ENCODE measurements around the gene NEDD4L.

The NEDD4L gene

GRCh38 chr18:58300867-58301266 is 256.8 kb downstream of the NEDD4L start:
- DNase-seq: no peak

GRCh38 chr18:58302811-58303210 is 258.8 kb downstream of the NEDD4L start:
- no peak for DNase-seq

DNA sequence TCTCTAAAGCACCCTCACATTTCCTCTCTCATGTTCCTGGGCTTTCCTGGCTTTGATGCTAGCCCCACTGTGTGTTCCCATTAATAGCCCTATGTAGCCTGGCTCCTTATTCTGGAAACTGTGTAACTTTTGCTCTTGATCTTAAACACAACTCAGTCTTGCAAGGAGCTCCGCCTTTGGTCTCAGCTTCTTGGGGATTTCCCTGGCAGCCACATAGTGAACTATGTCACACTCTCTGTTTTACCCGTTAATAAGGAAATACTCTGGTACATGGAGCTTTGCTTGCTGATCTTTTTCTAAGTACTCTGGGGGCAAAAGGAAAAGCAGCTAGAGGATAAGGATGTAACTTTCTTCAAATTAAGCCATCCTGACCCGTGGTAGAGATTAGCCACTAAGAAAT is 259.3 kb downstream of the NEDD4L start:
- DNase-seq: peak; percentile 17

DNA sequence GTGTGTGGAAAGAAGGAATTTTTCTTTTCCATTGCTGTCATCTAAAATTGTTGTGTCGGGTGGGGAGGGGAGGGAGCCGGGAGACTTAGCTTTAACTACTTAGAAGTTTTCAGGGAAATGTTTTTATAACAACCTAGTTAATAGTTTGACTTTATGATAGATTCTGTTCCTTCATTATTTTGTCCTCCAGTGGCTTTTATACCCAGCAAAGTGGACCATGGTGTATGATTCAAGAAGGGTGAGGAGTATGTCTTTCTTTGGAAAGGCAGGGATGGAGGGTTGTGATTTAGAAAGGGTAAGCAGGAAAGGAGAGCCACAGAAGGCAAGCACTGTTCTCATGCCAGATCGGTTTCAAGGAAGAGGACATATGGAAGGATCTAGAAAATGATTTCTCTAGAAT is 261.8 kb downstream of the NEDD4L start:
- no peak for DNase-seq

DNA sequence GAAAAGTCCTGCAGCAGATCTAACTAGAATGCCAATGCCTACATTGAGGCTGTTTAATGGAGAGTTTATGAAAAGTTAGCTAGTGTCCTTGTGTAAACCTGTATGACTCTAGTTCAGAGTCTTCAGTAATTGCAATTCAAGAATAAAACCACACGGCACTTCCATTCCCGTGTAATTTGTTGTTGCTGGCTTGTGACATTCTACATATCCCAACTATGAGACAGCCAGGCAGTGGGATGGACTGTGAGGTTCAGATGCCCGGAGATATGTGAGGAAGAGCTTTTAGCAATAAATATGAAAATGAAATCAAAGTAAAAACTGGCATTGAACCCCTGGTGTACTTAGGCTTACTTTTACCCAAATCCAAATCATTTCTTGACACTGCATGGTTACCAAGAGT is 263.4 kb downstream of the NEDD4L start:
- no peak for DNase-seq

GRCh38 chr18:58308463-58308862 is 264.4 kb downstream of the NEDD4L start:
- DNase-seq: no peak

DNA sequence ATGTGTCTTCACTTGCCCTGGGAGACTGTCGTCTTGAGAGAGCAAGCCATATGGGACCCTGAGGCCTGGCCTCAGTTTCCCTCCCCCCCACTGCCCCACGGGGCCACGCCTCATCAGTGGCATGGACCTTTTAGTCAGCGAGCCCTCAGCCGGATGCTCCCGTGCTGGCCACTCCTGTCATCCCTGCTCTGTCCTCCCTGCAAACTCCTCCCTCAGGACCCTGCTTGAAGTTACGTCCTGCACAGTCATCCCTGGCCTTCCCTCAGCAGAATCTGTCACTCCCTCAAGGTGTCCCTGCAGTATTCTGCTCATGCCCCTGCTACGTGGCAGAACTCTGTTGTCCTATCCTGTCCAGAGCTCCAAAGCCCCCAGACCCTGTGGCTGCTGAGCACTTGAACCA is 265.1 kb downstream of the NEDD4L start:
- no peak for DNase-seq

GRCh38 chr18:58309610-58310239 is 265.7 kb downstream of the NEDD4L start:
- no peak for DNase-seq

DNA sequence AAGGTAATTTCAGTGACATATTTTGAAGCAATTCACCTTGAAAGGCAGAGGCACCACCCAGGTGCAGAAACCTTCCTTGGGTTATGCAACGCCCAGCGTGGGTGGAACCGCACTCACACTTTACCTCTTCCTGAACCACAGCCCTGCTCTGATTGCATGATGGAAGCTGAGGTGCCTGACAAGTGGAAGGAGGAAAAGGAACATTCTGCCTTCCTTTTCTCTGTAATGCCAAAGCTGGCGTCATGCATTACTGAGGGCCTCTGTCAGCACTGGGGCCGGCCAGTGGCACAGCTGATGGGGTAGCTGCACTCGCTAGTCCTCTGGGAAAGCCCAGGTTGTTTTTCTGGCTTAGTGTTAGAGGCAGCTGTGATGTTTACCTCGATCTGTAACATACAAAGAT is 266.5 kb downstream of the NEDD4L start:
- DNase-seq: peak; percentile 38

- no peak for DNase-seq
Measured at GRCh38 chr18:58311390-58311789, 267.4 kb downstream of the NEDD4L start.

DNA sequence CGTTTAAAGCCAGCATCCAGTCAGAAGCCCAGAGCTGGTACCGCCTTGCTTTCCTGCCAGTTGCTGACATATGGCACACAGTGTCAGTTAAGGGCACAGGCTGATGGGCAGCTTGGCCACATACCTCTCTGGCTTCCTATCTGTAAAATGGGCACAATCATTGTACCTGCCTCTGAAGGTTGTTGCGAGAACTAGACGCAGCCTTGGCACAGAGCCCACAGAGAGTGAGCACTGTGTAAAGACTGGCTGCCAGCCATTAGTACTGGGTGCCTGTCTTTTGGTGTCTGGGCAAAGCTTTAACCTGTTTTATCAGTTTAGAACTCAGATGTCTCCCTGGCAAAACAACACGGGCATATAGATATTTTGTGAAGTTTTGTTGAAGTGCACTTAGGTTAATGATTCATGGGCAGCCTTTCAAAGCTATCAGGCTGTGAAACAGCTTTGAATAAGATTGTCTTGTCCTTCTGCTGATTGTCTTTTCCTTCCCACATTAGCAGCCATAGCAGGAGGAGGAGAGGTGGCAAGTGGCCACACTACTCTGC is 269.5 kb downstream of the NEDD4L start:
- no peak for DNase-seq

GRCh38 chr18:58314284-58314683 is 270.3 kb downstream of the NEDD4L start:
- DNase-seq: no peak

- no peak for DNase-seq
Measured at GRCh38 chr18:58315041-58315440, 271.0 kb downstream of the NEDD4L start.

DNA sequence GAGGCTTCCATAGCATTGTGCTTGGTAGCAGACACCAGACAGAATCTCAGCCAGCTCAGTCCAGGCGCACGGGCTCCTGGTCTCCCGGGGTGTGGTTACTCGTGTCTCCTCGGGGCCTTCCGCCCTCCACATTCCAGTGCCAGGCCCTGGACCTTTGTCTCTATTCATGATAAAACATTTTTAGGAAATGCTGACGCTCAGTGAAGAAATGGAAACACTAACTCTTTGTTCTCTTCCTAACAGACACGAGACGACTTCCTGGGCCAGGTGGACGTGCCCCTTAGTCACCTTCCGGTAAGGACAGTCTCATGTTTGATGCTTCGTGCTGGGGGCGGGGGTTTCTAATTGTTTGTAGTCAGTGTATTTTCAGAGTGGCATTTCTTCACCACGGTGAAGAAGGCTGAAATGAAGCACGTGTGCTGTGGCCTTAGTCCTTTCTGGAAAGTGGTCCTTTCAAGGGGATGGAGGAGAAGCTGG is 271.8 kb downstream of the NEDD4L start:
- no peak for DNase-seq

DNA sequence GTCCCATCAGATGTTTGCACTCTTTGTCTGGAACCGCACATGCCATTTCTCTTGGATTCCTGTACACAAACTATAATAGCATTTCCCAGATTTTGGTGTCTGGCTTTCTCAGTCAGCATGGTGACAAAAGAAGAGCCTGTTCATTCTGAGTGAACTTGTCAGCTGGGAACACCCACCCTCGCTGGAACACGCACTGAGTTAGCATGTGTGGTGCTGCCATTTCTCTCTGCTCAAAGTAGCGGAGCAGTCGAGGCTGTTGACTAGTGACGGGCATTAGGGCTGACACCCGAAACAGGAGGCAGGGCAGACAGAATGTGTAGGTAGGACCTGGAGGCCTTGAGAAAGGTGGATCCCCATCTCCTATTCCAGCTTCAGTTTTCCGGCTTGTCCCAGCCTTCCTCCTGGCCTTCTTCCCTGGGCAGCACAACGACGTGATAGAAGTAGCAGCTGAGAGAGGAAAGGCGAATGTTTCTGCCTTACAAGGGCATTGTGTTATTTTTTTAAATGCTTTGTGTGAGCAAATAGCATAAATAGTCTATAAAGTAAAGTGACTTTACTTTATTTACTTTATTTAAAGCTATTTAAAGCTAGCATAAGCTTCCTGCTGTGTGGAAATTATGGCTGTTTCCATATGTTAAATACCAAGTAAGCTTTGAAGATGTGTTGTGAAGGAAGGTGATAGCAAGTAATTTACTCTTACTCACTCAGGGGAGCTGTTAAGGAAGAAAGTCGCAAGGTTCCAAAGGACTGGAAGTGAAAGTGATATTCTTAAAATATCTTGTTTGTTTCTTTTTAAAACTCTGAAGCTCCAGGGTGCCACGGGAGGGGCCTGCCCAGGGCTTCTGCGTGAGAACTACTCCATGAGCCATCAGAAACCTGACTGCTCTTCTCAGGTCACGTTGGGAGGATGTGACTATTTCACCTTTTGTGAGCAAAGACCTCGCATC is 272.6 kb downstream of the NEDD4L start:
- DNase-seq: peak; percentile 18

- DNase-seq: no peak
Measured at GRCh38 chr18:58319719-58320118, 275.7 kb downstream of the NEDD4L start.

DNA sequence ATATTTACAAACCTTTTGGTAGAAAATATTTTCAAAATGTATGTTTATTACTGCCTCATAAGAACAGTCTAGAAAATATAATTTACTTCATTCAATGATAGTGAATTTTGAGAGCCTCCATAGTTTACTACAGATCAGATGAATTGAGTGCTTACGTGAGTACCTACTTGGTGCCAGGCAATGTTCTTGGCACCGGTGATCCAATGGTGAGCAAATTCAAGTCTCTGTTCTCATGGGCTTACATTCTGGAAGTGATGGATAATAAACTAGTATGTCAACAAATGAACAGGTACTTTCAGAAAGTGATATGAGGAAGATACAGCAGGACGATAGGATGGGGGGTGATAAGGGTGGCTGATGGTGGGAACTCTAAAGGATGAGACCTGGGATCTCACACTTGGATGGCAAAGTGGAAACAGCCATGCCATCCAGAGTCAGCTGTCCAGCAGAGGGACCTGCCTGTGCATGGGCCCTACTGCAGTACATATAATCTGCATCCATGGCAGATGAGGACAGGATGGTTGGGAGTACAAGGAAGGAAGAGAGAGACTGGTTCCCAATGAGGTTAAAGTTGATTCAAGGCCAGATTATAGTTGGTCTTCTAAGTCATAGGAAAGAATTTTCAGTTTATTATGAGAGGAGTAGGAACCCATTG is 277.0 kb downstream of the NEDD4L start:
- no peak for DNase-seq

DNA sequence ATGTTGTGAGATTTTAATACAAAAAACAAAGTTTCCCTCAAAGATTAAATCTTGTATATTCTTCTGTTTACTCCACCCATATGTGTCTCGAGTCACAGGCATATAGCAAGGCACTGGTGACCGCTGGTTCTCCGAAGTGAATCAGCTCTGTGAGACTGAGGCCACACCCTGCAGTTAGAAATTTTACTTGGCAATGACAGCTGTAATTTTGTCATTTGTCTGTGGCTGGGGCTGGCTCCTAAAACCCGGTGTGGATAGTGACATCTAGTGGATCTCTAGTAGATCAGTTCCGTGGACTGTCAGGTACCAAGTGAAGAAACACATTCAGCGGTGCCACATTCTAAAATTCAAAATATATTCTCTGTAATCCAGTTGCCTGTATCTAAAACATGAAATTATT is 278.0 kb downstream of the NEDD4L start:
- DNase-seq: peak; percentile 69

DNA sequence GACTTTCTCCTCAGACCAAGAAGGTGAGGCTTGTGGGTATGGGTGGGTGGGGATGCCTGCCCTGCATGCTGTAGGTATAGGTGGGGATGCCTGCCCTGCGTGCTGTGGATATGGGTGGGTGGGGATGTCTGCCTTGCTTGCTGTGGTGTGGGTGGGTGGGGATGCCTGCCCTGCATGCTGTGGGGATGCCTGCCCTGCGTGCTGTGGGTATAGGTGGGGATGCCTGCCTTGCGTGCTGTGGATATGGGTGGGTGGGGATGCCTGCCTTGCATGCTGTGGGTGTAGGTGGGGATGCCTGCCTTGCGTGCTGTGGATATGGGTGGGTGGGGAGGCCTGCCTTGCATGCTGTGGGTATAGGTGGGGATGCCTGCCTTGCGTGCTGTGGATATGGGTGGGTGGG is 278.4 kb downstream of the NEDD4L start:
- no peak for DNase-seq

DNA sequence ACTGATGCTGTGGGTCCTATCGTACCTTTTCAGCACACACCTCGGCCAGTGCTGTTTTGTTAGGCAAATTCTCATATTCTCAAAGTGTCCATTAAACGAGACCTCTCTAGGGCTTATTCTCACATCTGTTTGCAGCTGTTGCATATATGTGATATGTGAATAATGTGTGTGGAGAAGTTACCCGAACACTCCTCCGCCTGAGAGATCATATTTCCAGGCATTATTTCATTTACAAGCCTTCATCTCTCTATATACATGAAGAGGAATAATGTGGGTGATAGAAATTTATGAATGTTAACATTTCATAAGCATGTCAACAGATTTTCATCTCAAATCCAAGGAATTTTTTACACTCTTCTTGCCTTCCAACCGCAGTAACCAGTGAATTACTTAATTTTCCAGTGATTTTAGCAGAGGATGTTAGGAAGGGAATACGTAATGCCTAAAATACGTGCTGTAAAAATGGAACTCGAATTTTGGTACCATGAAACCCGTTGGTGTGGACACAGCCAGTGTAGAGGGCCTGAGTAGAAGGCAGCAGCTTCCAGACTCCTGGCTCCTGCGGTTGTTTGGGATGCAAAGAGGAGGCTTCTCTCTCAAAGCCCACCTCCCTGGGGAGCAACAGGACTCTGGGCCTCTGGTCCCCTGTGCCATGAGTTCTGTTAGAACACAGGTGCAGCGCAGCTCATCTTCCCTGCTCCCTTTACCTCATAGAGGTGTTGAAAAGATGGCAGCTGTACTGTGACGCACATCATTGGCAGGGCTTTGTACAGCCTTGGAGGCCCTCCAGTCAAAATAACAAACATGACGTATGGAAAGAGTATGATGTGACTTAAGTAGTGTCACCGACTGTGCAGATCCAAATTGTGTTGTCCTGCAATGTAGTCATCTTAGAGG is 280.1 kb downstream of the NEDD4L start:
- DNase-seq: no peak

DNA sequence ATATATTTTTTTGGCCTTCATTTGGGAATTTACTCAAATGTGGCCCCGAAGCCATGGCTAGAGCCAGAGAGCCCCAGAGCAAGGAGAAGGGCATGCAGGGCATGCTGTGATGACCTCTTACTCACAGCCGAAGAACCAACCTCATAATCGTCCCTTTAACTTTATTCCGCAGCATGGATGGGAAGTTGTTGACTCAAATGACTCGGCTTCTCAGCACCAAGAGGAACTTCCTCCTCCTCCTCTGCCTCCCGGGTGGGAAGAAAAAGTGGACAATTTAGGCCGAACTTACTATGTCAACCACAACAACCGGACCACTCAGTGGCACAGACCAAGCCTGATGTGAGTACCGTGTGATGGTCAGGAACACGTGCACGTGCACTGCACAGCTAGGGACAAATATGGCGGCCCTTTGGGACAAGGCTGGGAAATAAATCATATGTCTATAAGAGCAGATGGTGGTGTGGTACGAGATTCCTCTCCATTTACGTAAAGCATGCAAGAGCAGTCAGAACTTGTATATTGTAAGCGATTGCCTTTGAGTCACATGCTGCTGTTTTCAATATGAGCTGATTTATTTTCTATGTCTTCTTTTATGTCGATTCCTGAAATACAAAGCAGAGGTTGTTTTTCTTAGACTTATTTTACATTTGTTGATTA is 280.9 kb downstream of the NEDD4L start:
- no peak for DNase-seq

DNA sequence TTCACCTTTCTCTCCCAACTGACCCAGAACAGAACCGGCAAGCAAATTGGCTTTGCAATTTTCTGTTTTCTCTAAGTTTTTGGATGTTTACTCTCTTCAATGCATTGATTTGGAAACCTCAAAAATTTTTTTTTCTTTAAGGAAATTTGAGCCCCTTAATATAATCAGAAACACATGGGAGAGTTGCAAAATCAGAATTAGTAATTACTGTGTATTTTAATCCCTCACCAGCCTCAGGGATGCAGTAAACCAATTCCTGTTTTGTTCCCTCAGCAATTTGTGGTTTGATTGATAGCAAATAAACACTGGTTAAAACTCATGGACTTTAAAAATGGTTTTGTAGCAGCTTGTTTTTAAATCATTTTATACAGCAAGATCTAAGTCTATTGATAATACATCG is 281.5 kb downstream of the NEDD4L start:
- DNase-seq: no peak
